Measurements from ENCODE around the gene KANK3. TPM values are rescaled to one million over a fixed set of nuclear protein-coding genes. Genes with fewer than 3 reads are reported as not detected.

KANK3 gene
- polyA plus RNA-seq, 1 donor (not counting 4 experiments of a cell fraction or from before 2014, with no cell fraction given): 0.16 TPM

DNA sequence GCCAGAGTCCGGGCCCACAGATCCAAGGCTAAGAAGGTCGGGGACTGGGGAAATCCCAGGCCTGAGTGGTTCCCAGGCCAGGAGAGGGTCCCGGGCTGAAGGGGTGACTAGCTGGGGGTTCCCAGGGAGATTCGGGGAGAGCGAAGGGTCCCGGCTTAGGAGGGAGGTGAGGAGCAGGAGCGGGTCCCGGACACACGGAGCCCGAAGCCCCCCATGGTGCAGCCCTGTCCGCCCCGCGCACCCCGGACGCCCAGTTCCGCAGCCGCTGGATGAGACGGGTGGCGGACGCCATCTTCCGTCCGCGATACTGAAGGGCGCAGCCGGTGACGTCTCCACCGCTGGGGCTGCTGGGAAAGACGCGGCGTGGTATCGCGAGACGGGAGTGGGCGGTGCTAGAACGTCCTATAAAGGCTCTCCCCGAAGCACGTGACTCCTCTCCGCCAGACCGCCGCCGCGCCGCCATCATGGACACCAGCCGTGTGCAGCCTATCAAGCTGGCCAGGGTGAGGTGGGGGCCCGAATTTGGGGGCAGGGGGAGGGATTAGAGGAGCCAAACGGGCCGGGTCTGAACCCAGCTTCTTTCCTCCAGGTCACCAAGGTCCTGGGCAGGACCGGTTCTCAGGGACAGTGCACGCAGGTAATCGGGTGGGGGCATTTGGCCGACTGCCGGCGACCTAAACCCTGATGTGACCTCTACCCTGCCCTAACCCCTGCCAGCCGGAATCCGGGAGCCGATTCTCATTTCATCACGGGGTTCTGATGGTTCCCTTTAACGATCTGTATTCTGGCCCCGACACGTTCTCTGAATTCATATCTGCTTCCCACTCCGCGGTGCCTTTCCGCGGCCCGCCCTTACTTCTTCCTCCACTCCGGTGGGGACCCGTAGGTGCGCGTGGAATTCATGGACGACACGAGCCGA lies 21.7 kb downstream of the KANK3 start, which contains the start of the genes NDUFA7 and RPS28:
Gene NDUFA7 (minus strand): TSS at position 309 of the 919 bp plus-strand sequence. CDS start 17 bp downstream, at position 292.
Gene RPS28 (plus strand): TSS at position 430 of the 919 bp plus-strand sequence. CDS start 35 bp downstream, at position 465.
- peak within 1 kb of the TSS; percentile 87 for H3K4me2 ChIP-seq (ENCODE audit: control insufficient read depth, extremely low read depth, insufficient read depth, low read depth, low read length)
- peak; percentile 84 for DNase-seq (ENCODE audit: low read depth, low spot score)
- peaks cover 39% of the 10 kb centered on the region for H3K79me2 ChIP-seq (ENCODE audit: control insufficient read depth, insufficient read depth, low read length)
- dilution Hi-C loops (cut with MboI; ENCODE audit: extremely low pct_ligation_motif_present, low sequenced_read_pairs): no loop called here
- H3K36me3 ChIP-seq (ENCODE audit: control insufficient read depth in 2 of 2, extremely low read depth in 1 of 2, insufficient read depth in 2 of 2, low read length in 2 of 2): peaks cover 7 to 23% of the 10 kb centered on the region in 2 experiments
- peaks cover 10% of the 10 kb centered on the region for H4K20me1 ChIP-seq (ENCODE audit: control insufficient read depth, extremely low read depth, insufficient read depth, low read length)
- H3K4me3 ChIP-seq (ENCODE audit: control insufficient read depth in 2 of 3, extremely low read depth in 1 of 3, insufficient read depth in 2 of 3, low read depth in 1 of 3, low read length in 3 of 3): peak within 1 kb of the TSS; percentile 83 to 97 (median 90)
- peak within 1 kb of the TSS; percentile 84 for H3K27ac ChIP-seq (ENCODE audit: control insufficient read depth, insufficient read depth, low read length)
- H3K9me3 ChIP-seq (ENCODE audit: control insufficient read depth, low read depth, low read length): no peaks in the 10 kb centered on the region
- peak; percentile 32 for FAIRE-seq
- peaks cover 16% of the 10 kb centered on the region for H3K4me1 ChIP-seq (ENCODE audit: control insufficient read depth, extremely low read depth, insufficient read depth, low read length)
- peak within 1 kb of the TSS; percentile 77 for H2AFZ ChIP-seq (ENCODE audit: control insufficient read depth, low read length)
- no peaks in the 10 kb centered on the region for H3K27me3 ChIP-seq (ENCODE audit: control insufficient read depth, extremely low read depth, insufficient read depth, low read length)
- TF ChIP-seq, protein P1, sequence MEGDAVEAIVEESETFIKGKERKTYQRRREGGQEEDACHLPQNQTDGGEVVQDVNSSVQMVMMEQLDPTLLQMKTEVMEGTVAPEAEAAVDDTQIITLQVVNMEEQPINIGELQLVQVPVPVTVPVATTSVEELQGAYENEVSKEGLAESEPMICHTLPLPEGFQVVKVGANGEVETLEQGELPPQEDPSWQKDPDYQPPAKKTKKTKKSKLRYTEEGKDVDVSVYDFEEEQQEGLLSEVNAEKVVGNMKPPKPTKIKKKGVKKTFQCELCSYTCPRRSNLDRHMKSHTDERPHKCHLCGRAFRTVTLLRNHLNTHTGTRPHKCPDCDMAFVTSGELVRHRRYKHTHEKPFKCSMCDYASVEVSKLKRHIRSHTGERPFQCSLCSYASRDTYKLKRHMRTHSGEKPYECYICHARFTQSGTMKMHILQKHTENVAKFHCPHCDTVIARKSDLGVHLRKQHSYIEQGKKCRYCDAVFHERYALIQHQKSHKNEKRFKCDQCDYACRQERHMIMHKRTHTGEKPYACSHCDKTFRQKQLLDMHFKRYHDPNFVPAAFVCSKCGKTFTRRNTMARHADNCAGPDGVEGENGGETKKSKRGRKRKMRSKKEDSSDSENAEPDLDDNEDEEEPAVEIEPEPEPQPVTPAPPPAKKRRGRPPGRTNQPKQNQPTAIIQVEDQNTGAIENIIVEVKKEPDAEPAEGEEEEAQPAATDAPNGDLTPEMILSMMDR (optimal IDR thresholded peaks at IDR 0.05 in 1 of 3, IDR thresholded peaks at IDR 0.05 in 1 of 3, conservative IDR thresholded peaks at IDR 0.05 in 1 of 3; ENCODE audit: extremely low read depth in 1 of 3, insufficient read depth in 2 of 3, low read length in 3 of 3): peak in 2 of 3 experiments; percentile 20 to 53
- no peak for TF ChIP-seq EZH2 (IDR thresholded peaks at IDR 0.05; ENCODE audit: low read length)
- peak within 1 kb of the TSS; percentile 99 for H3K9ac ChIP-seq (ENCODE audit: control insufficient read depth, extremely low read depth, insufficient read depth, low read length)
- H3K9me1 ChIP-seq (ENCODE audit: control insufficient read depth, extremely low read depth, insufficient read depth, low read length): no peaks in the 10 kb centered on the region

DNA sequence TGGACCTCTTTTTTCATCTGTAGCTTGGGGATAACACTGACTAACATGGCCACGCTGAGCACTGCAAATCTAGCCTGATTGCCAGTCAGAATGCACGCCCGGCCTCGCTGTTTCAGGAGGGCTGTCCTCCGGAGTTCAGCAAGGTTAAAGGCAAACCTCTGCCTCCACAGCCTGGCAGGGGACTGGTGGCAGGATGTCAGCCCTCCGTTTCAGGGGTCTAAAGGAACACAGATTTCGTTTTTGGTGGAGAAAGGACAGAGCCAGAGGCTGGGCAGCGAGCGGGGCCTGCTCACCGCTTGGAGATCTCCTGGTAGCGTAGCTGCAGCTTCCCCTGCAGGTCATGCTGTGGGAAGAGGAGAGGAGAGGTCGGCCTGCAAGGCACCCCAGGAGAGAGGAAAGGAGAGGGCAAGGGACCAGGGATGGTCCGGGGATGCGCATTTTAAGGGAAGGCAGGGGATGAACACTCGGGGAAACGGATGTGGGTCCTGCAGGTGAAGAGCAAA lies 22.4 kb downstream of the KANK3 start:
- TF ChIP-seq, protein P1 (optimal IDR thresholded peaks at IDR 0.05 in 1 of 3, IDR thresholded peaks at IDR 0.05 in 1 of 3, conservative IDR thresholded peaks at IDR 0.05 in 1 of 3; ENCODE audit: extremely low read depth in 1 of 3, insufficient read depth in 2 of 3, low read length in 3 of 3): no peak
- TF ChIP-seq EZH2 (IDR thresholded peaks at IDR 0.05; ENCODE audit: low read length): no peak
- Histone ChIP-seq H3K79me2 (ENCODE audit: control insufficient read depth, insufficient read depth, low read length) (peaks cover 39% of the 10 kb centered on the region), H3K9me3 (ENCODE audit: control insufficient read depth, low read depth, low read length) (no peaks in the 10 kb centered on the region), H3K27me3 (ENCODE audit: control insufficient read depth, extremely low read depth, insufficient read depth, low read length) (no peaks in the 10 kb centered on the region), H3K4me2 (ENCODE audit: control insufficient read depth, extremely low read depth, insufficient read depth, low read depth, low read length) (peak overlapping the region; percentile 86), H3K4me1 (ENCODE audit: control insufficient read depth, extremely low read depth, insufficient read depth, low read length) (peaks cover 16% of the 10 kb centered on the region), H3K36me3 (ENCODE audit: control insufficient read depth in 2 of 2, extremely low read depth in 1 of 2, insufficient read depth in 2 of 2, low read length in 2 of 2) (peaks cover 10 to 25% of the 10 kb centered on the region in 2 experiments), H4K20me1 (ENCODE audit: control insufficient read depth, extremely low read depth, insufficient read depth, low read length) (peaks cover 10% of the 10 kb centered on the region), H3K9me1 (ENCODE audit: control insufficient read depth, extremely low read depth, insufficient read depth, low read length) (no peaks in the 10 kb centered on the region), H3K4me3 (ENCODE audit: control insufficient read depth in 2 of 3, extremely low read depth in 1 of 3, insufficient read depth in 2 of 3, low read depth in 1 of 3, low read length in 3 of 3) (peak overlapping the region; percentile 83 to 97 (median 90)), H2AFZ (ENCODE audit: control insufficient read depth, low read length) (peak overlapping the region; percentile 77), H3K9ac (ENCODE audit: control insufficient read depth, extremely low read depth, insufficient read depth, low read length) (peak overlapping the region; percentile 99), H3K27ac (ENCODE audit: control insufficient read depth, insufficient read depth, low read length) (peak overlapping the region; percentile 84)
- DNase-seq (ENCODE audit: low read depth, low spot score) (no peak), FAIRE-seq (no peak)
- dilution Hi-C loops (cut with MboI; ENCODE audit: extremely low pct_ligation_motif_present, low sequenced_read_pairs): no loop called here

All from keratinocyte (primary cell).